Measurements from ENCODE around the gene SGMS2.

DNA sequence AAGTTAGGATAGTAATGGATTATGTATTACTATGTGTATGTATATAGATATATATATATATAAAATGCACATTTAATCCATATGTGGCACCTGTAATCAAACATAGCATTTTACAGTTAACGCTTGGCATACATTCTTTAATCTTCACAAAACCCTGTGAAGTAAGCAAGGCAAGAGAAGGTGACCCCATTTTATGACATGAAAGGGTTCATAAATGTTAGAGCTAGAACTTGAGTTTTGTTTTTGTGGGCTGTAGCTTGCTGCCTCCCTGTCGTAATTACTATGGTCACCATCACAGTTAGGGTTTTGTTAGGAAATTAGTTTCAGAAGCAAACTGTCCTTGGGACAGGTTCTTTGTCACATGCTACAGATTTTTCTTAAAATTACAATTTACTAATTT is 92.8 kb downstream of the SGMS2 start:
- TF ChIP-seq HNRNPUL1 (IDR thresholded peaks at IDR 0.05; ENCODE audit: low read length) (no peak), ZNF512 (tag; IDR thresholded peaks at IDR 0.05) (no peak), FOXP1 (CRISPR knock-in tag; IDR thresholded peaks at IDR 0.05) (no peak)
